Keratinocyte (primary cell): Measurements from ENCODE around the gene MTERF4.

Experiments used
- EZH2 ChIP-seq: IDR thresholded peaks from one replicate; pipeline ENCODE4 v1.6.1; 2012; ENCODE audit warnings: inconsistent platforms, mild to moderate bottlenecking, low read length, moderate library complexity
- TF ChIP-seq, protein P1 (sequence below), 3 experiments: IDR thresholded peaks in 1 of 3; conservative IDR thresholded peaks in 1 of 3; optimal IDR thresholded peaks in 1 of 3; 2 replicates in 2 of 3; 3 replicates in 1 of 3; pipeline versions ENCODE3 to v1.5.1; 2011; ENCODE audit warnings: low read length in 3 of 3, mild to moderate bottlenecking in 3 of 3, moderate library complexity in 2 of 3, control low read depth in 1 of 3, inconsistent platforms in 1 of 3; ENCODE audit not compliant: insufficient read depth in 2 of 3; ENCODE audit errors: extremely low read depth in 1 of 3

DNA sequence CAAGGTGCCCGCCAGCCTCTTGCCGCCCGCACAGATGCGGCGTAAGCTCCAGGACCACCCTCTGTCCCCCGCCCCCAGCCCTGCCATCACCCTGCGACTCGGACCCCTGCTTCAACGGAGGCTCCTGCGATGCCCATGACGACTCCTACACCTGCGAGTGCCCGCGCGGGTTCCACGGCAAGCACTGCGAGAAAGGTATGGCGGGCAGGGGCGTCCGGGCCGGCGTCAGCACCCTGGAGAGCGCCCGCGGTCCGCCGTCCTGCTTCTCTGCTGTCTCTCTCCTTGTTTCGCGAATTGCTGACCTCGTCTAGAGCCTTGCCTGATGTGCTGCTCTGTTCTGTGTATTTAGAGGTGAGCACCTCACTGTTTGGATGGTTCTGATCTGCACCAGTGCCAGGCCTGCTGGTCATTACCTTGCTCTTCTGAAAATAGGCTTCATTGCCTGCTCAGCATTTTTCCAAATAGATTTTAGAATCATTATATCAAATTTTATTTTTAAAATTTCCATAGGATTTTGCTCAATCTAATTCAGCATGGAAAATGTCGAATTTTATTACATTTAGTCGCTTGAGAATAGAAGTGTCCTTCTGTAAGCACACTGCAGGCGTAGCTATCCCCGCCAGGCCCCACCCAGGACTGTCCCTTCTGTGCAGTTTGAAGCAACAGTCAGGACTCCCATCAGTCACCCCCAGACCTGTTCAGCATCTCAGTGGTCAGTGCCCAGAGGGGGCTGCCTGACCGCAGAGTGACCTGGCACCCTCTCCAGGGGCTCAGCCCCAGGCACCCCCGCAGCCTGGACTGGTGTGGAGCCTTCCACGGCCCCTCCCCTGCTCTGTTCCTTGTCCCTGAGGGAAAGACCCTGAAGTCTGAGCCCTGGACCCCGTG, 52.1 kb downstream of the MTERF4 start:
- TF ChIP-seq, protein P1, sequence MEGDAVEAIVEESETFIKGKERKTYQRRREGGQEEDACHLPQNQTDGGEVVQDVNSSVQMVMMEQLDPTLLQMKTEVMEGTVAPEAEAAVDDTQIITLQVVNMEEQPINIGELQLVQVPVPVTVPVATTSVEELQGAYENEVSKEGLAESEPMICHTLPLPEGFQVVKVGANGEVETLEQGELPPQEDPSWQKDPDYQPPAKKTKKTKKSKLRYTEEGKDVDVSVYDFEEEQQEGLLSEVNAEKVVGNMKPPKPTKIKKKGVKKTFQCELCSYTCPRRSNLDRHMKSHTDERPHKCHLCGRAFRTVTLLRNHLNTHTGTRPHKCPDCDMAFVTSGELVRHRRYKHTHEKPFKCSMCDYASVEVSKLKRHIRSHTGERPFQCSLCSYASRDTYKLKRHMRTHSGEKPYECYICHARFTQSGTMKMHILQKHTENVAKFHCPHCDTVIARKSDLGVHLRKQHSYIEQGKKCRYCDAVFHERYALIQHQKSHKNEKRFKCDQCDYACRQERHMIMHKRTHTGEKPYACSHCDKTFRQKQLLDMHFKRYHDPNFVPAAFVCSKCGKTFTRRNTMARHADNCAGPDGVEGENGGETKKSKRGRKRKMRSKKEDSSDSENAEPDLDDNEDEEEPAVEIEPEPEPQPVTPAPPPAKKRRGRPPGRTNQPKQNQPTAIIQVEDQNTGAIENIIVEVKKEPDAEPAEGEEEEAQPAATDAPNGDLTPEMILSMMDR (optimal IDR thresholded peaks at IDR 0.05 in 1 of 3, IDR thresholded peaks at IDR 0.05 in 1 of 3, conservative IDR thresholded peaks at IDR 0.05 in 1 of 3; ENCODE audit: extremely low read depth in 1 of 3, insufficient read depth in 2 of 3, low read length in 3 of 3): no peak
- TF ChIP-seq EZH2: no peak
